ENCODE data around the gene TOB2. TPM values are rescaled to one million over a fixed set of nuclear protein-coding genes. Genes with fewer than 3 reads are reported as not detected.
"Not testable (repeated sequence)": the region's sequence is repeated elsewhere in the genome, so short reads cannot be mapped to it uniquely, and the experiment has no call there.

TOB2 gene
- total RNA-seq, 6 experiments from 2014 or later = 49.2 to 54.9 (median 51.9) TPM

DNA sequence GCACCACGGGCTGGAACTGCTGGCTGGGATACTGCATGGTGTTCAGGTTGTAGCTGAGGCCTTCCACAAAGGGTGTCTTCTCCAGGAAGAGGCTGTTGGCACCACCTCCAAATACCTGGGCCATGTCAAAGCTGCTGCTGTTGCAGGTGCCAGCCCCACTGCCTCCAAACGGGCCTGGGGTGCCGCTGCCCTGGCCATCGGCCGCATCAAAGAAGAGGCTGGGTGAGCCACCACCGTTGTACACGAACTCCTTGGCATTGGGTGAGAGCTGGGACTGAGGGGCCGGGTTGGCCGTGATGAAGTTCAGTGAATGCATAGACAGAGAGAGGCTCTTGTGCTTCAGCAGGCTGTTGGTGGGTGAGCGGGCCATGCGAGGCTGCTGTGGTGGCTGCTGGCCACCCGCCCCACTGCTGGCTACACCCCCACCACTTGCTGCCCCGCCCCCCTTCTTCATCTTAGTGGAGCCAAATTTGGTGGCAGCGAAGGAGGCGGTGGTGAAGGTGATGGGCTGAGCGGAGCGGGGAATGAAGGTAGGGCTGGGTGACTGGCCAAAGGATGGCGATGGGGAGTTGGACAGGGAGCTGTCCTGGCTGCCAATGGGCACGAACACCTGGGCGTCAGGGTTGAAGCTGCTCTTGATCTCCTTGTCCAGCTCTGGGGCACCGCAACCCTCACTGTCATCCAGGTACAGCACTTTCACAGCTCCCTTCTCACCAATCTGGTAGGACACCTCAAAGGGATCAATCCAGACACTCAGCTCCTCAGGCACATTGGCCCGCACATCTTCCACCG lies 10.1 kb downstream of the TOB2 start:
- Mint-ChIP-seq H3K27ac (no peak overlapping the region), H3K36me3 (ENCODE audit: low read depth) (peaks cover 30% of the 10 kb centered on the region), H3K4me3 (no peak overlapping the region), H3K27me3 (ENCODE audit: insufficient read depth) (peaks cover 2% of the 10 kb centered on the region; the same call in 1 of the 2 replicates), H3K9me3 (no peaks in the 10 kb centered on the region), H3K4me1 (ENCODE audit: low read depth) (no peaks in the 10 kb centered on the region)
- TF ChIP-seq, protein P1, sequence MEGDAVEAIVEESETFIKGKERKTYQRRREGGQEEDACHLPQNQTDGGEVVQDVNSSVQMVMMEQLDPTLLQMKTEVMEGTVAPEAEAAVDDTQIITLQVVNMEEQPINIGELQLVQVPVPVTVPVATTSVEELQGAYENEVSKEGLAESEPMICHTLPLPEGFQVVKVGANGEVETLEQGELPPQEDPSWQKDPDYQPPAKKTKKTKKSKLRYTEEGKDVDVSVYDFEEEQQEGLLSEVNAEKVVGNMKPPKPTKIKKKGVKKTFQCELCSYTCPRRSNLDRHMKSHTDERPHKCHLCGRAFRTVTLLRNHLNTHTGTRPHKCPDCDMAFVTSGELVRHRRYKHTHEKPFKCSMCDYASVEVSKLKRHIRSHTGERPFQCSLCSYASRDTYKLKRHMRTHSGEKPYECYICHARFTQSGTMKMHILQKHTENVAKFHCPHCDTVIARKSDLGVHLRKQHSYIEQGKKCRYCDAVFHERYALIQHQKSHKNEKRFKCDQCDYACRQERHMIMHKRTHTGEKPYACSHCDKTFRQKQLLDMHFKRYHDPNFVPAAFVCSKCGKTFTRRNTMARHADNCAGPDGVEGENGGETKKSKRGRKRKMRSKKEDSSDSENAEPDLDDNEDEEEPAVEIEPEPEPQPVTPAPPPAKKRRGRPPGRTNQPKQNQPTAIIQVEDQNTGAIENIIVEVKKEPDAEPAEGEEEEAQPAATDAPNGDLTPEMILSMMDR (IDR thresholded peaks at IDR 0.05) = no peak
- no peak for DNase-seq

DNA sequence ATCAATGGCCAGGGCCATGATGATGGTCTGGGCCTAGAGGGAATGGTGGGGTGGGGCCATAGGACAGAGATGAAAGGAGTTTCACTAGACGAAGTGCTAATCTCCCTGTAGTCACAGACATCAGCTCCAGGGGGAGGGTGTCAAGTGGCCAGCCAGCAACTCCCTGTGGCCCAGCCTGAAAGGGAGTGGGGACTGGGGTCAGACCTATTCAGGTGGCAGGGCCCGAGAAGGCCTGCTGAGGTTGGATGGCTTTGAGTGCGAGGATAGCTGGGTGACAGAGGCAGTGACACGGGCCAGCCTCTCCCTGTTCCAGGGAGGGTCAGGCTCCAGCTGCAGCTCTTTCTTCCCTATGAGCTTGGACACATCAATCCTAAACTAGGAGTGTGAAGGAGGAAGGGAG lies 11.0 kb downstream of the TOB2 start:
- TF ChIP-seq, protein P1 (IDR thresholded peaks at IDR 0.05) = no peak
- Mint-ChIP-seq H3K27me3 (ENCODE audit: insufficient read depth) (peaks cover 2% of the 10 kb centered on the region; the same call in 1 of the 2 replicates), H3K4me3 (no peak overlapping the region), H3K4me1 (ENCODE audit: low read depth) (no peaks in the 10 kb centered on the region), H3K9me3 (no peaks in the 10 kb centered on the region), H3K27ac (no peak overlapping the region), H3K36me3 (ENCODE audit: low read depth) (peaks cover 35% of the 10 kb centered on the region)
- DNase-seq = no peak

DNA sequence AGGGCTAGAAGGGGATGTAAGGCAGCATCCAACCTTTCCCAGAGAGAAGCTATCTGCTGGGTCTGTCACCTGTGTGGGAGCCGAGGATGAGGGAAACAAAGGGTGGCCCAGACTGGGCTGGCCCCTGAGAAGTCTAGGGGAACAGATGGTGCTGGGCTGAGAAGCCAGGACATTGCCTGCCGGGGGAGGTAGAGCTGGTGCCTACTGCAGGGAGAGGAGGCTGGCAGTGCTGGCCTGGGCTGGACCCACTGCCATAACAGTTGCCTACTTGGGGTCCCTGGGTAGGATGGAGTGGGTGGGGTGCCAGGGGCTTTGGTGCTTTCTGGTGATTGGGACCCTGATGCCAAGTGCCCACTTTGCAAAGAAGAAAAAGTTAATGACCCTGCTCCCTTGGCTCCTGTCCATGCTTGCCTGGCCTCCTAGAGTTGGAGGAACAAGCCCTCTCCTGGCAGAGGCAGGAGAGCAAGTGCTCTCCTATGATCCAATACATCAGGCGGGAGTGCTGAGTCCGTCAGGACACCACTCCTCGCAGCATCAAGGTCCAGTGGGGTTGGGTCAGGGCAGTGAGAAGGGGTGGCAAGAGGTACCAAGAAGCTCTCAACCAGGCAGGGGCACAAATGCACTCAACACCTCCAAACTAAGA lies 12.1 kb downstream of the TOB2 start:
- H3K4me1 Mint-ChIP-seq (ENCODE audit: low read depth); H3K27me3 Mint-ChIP-seq (ENCODE audit: insufficient read depth); H3K4me3 Mint-ChIP-seq; H3K9me3 Mint-ChIP-seq; DNase-seq: not testable (repeated sequence)
- Mint-ChIP-seq H3K36me3 (ENCODE audit: low read depth) (peaks cover 35% of the 10 kb centered on the region), H3K27ac (peak overlapping the region; percentile 53; the same call in 1 of the 2 replicates)

DNA sequence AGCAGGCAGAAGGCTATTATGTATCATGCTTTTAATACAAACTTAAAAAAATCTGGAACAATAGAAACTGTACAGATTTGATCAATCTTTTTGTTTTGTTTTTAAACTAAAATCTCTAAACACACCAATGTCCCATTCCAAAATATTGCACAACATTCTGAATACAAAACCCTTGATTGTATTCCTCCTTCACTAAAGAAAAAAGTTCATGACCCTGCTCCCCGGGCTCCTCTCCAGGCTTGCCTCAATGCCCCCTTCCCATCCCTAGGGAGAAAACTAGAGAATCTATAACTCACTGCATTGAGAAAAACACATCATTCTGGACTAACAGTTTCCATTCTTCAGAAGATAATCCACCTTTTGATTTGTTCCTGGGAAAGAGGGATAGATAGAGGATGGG lies 13.1 kb downstream of the TOB2 start:
- H3K27me3 Mint-ChIP-seq (ENCODE audit: insufficient read depth); H3K4me1 Mint-ChIP-seq (ENCODE audit: low read depth); H3K4me3 Mint-ChIP-seq; DNase-seq; H3K9me3 Mint-ChIP-seq: not testable (repeated sequence)
- Mint-ChIP-seq H3K36me3 (ENCODE audit: low read depth) (peaks cover 30% of the 10 kb centered on the region), H3K27ac (peak overlapping the region; percentile 21; the same call in 1 of the 2 replicates)

DNA sequence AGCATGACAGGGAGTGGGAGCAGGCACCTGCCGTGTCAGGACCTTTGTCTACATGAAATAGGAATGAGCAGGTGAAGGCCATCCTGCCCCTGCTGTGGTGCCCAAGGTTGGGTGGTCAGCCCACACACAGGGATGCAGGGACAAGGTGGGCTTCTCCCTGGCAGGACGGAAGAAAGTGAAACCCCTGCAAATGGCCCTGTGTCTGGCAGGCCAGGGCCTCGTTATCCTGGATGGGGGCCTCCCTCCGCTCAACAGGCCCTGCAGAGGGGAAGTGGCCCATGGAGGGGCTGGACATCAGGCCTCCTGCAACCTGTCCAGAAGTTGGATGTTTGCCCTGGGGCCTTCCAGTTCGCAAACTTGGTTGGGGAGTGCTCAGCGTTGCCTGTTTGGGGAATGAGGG lies 14.9 kb downstream of the TOB2 start:
- DNase-seq = no peak
- H3K36me3 Mint-ChIP-seq (ENCODE audit: low read depth) = peaks cover 23% of the 10 kb centered on the region
- TF ChIP-seq, protein P1 (IDR thresholded peaks at IDR 0.05) = no peak
- peaks cover 2% of the 10 kb centered on the region; the same call in 1 of the 2 replicates for H3K27me3 Mint-ChIP-seq (ENCODE audit: insufficient read depth)
- H3K27ac Mint-ChIP-seq = no peak overlapping the region
- no peak overlapping the region; the same call in 1 of the 2 replicates for H3K4me3 Mint-ChIP-seq
- H3K4me1 Mint-ChIP-seq (ENCODE audit: low read depth) = no peaks in the 10 kb centered on the region
- H3K9me3 Mint-ChIP-seq = no peaks in the 10 kb centered on the region

DNA sequence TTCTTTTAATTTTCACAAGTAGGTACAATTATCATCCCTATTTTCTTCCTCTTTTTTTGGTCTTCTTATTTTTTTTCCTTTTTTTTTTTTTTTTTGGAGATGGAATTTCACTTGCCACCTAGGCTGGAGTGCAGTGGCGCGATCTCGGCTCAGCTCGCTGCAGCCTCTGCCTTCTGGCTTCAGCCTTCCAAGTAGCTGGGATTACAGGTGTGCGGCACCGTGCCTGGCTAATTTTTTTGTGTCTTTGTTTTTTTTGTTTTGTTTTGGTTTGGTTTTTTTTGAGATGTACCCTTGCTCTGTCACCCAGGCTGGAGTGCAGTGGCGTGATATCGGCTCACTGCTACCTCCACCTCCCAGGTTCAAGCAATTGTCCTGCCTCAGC lies 16.7 kb downstream of the TOB2 start:
- H3K36me3 Mint-ChIP-seq (ENCODE audit: low read depth) = peaks cover 13% of the 10 kb centered on the region
- TF ChIP-seq, protein P1 (IDR thresholded peaks at IDR 0.05) = no peak

More for the DNA sequence above, 16.7 kb downstream of the TOB2 start:
- H3K27ac Mint-ChIP-seq = no peak overlapping the region
- no peaks in the 10 kb centered on the region for H3K9me3 Mint-ChIP-seq
- DNase-seq = no peak
- H3K27me3 Mint-ChIP-seq (ENCODE audit: insufficient read depth) = peaks cover 2% of the 10 kb centered on the region; the same call in 1 of the 2 replicates
- H3K4me3 Mint-ChIP-seq = no peak overlapping the region
- H3K4me1 Mint-ChIP-seq (ENCODE audit: low read depth) = no peaks in the 10 kb centered on the region
